WTC11 (cell line): ENCODE measurements around the gene CD300LG.

ENCODE experiments used
- SMAD3 ChIP-seq: sonication (generic); formaldehyde crosslinking; IDR thresholded peaks from 2 replicates; pipeline ENCODE4 v1.8.0; 2022; ENCODE audit warnings: missing genetic modification reagents, mild to moderate bottlenecking, borderline replicate concordance
- ZBTB21 ChIP-seq: sonication (generic); formaldehyde crosslinking; IDR thresholded peaks from 2 replicates; pipeline ENCODE4 v1.8.1; 2023; ENCODE audit warnings: mild to moderate bottlenecking, missing genetic modification reagents, borderline replicate concordance
- TF ChIP-seq, protein P1 (sequence below): sonication (generic); formaldehyde crosslinking; IDR thresholded peaks from 2 replicates; pipeline ENCODE4 v1.8.0; 2022; ENCODE audit warnings: mild to moderate bottlenecking, missing genetic modification reagents
- TF ChIP-seq, protein P2 (sequence below): fragments of 200-600 bp; IDR thresholded peaks from 2 replicates; pipeline ENCODE4 v1.8.0; 2022; ENCODE audit warnings: antibody characterized with exemption
- TF ChIP-seq, protein P3 (sequence below): sonication (generic); formaldehyde crosslinking; IDR thresholded peaks from 2 replicates; pipeline ENCODE4 v1.8.0; 2022; ENCODE audit warnings: missing genetic modification reagents

GRCh38 chr17:43882761-43883415 lies 35.9 kb downstream of the CD300LG start:
- TF ChIP-seq, protein P1, sequence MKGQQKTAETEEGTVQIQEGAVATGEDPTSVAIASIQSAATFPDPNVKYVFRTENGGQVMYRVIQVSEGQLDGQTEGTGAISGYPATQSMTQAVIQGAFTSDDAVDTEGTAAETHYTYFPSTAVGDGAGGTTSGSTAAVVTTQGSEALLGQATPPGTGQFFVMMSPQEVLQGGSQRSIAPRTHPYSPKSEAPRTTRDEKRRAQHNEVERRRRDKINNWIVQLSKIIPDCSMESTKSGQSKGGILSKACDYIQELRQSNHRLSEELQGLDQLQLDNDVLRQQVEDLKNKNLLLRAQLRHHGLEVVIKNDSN, result no peak
- TF ChIP-seq, protein P2, sequence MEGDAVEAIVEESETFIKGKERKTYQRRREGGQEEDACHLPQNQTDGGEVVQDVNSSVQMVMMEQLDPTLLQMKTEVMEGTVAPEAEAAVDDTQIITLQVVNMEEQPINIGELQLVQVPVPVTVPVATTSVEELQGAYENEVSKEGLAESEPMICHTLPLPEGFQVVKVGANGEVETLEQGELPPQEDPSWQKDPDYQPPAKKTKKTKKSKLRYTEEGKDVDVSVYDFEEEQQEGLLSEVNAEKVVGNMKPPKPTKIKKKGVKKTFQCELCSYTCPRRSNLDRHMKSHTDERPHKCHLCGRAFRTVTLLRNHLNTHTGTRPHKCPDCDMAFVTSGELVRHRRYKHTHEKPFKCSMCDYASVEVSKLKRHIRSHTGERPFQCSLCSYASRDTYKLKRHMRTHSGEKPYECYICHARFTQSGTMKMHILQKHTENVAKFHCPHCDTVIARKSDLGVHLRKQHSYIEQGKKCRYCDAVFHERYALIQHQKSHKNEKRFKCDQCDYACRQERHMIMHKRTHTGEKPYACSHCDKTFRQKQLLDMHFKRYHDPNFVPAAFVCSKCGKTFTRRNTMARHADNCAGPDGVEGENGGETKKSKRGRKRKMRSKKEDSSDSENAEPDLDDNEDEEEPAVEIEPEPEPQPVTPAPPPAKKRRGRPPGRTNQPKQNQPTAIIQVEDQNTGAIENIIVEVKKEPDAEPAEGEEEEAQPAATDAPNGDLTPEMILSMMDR, result no peak
- TF ChIP-seq, protein P3, sequence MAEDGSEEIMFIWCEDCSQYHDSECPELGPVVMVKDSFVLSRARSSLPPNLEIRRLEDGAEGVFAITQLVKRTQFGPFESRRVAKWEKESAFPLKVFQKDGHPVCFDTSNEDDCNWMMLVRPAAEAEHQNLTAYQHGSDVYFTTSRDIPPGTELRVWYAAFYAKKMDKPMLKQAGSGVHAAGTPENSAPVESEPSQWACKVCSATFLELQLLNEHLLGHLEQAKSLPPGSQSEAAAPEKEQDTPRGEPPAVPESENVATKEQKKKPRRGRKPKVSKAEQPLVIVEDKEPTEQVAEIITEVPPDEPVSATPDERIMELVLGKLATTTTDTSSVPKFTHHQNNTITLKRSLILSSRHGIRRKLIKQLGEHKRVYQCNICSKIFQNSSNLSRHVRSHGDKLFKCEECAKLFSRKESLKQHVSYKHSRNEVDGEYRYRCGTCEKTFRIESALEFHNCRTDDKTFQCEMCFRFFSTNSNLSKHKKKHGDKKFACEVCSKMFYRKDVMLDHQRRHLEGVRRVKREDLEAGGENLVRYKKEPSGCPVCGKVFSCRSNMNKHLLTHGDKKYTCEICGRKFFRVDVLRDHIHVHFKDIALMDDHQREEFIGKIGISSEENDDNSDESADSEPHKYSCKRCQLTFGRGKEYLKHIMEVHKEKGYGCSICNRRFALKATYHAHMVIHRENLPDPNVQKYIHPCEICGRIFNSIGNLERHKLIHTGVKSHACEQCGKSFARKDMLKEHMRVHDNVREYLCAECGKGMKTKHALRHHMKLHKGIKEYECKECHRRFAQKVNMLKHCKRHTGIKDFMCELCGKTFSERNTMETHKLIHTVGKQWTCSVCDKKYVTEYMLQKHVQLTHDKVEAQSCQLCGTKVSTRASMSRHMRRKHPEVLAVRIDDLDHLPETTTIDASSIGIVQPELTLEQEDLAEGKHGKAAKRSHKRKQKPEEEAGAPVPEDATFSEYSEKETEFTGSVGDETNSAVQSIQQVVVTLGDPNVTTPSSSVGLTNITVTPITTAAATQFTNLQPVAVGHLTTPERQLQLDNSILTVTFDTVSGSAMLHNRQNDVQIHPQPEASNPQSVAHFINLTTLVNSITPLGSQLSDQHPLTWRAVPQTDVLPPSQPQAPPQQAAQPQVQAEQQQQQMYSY (CRISPR knock-in tag), result no peak
- TF ChIP-seq ZBTB21 (CRISPR knock-in tag) (no peak), SMAD3 (CRISPR knock-in tag) (no peak)
